Embryonic facial prominence (tissue), 1 donor: Measurements from ENCODE around the gene WDFY4.

ENCODE experiments used
- DNase-seq: peaks from one replicate; pipeline ENCODE4 v3.0.0-alpha.2; 2016; ENCODE audit errors: extremely low spot score

WDFY4 gene

DNA sequence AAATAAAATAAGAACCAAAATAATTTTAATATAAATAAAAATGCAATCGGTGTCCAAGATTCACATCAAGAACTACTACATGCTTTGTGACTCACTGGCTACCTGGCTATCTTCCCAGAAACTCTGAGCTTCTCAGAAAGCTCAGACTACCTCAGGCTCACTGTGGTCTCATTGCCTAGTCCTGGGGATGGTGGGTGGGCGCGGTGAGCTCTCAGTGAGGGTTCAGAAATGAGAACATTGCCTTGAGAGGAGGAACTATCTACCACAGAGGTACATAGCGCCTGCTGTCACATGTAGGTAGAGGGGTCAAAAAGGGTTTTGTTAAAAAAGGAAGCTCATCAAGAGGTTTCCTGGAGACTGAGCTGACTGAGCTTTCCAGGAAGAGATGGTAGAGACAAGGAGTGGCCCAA lies 108.0 kb downstream of the WDFY4 start:
- DNase-seq: no peak

DNA sequence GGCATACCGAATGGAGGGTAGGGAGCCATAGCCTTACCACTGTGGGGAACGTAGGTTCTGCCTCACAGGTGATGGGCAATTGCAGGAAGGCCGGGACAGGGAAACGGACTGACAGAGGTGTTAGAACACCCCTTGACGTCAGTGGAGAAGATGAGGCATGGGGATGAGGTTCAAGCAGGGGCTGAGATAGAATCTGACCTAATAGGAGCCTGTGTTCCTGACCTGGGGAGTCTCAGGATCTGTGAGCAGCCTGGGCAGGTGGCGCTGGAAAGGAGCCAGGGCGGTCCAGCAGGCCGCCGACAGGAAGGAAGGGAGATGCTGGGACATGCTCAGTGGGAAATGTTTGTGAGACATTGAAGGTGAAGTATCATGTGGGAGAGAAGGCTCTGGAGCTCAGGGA lies 109.4 kb downstream of the WDFY4 start:
- no peak for DNase-seq

GRCh38 chr10:48796713-48797245 lies 112.1 kb downstream of the WDFY4 start:
- no peak for DNase-seq

GRCh38 chr10:48797830-48798229 lies 113.2 kb downstream of the WDFY4 start:
- no peak for DNase-seq

DNA sequence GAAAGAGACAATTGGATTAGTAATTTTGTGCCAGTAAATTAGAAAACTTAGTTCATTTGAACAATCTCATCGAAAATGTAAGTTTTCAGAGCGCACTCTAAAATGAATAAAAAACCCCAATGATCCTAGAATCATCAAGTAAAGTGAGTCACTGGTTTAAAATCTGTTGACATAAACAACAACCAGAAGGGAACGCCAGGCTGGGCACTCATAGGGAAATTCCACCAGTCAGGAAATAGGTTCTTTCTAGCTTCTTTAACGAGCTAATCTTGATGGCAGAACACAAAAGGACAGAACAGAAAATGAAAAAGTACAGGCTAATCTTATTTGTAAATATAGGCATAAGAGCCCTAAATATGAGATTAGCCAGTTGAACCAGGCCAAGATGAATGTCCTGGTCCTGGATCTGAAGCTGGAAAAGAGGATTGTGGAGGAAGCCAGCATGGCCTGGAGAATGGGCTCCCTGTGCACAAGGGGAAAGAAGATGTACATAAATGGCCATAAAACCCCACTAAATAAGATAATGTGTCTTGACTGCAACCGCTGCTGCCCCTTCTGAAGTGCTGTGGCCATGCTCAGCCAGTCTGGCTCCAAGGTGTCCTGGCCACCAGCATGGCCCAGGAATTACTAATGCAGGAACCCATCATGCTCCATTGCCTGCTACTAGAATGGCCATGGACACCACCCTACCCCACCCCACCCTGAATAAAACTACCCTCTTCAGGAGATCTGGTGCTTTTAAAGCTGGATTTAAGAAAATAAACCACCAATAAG lies 114.0 kb downstream of the WDFY4 start:
- no peak for DNase-seq

- DNase-seq: no peak
Observed at GRCh38 chr10:48799341-48800006, 114.8 kb downstream of the WDFY4 start.

DNA sequence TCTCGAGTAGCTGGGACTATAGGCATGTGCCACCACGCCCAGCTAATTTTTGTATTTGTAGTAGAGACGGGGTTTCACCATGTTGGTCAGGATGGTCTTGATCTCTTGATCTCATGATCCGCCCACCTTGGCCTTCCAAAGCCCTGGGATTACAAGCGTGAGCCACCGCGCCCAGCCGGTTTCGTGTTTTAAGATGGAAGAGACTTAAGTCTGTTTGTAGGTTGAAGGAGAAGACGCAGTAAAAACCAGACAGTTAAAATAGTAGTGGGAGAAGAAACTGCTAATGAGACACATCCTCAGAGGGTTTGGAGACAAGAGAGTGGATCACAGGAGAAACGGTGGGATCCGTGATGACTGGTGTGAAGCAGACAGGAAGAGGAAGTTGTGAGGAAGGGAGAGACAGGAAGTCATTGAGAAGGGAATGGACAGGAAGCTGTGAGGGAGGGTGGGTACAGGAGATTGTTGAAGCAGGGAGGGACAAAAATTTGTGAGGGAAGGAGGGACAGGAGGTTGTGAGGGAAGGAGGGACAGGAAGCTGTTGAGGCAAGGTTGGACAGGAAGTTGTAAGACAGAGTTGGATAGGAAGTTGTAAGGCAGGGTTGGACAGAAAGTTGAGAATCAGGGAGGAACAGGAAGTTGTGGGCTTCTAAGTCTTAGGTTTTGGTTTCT lies 115.5 kb downstream of the WDFY4 start:
- DNase-seq: no peak

DNA sequence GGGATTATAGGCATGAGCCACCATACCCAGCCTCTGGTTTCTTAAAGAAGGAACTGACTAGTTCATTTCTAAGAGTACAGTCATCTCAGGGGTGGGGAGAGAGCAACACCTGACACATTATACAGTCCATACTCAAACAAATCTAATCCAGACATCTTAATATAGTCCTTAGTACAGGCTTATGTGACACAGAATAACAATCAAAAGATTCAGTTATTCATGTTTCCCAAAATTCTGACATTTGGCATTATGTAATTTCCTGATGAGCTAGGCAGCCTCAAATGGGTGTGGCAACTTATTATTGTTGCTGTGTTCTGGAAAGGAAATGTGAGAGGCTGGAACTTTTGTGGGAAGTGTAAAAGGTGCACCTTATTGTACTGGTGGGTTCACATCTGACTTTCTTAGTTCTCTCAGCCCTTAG lies 116.3 kb downstream of the WDFY4 start:
- DNase-seq: no peak

GRCh38 chr10:48802611-48803071 lies 118.0 kb downstream of the WDFY4 start:
- no peak for DNase-seq

DNA sequence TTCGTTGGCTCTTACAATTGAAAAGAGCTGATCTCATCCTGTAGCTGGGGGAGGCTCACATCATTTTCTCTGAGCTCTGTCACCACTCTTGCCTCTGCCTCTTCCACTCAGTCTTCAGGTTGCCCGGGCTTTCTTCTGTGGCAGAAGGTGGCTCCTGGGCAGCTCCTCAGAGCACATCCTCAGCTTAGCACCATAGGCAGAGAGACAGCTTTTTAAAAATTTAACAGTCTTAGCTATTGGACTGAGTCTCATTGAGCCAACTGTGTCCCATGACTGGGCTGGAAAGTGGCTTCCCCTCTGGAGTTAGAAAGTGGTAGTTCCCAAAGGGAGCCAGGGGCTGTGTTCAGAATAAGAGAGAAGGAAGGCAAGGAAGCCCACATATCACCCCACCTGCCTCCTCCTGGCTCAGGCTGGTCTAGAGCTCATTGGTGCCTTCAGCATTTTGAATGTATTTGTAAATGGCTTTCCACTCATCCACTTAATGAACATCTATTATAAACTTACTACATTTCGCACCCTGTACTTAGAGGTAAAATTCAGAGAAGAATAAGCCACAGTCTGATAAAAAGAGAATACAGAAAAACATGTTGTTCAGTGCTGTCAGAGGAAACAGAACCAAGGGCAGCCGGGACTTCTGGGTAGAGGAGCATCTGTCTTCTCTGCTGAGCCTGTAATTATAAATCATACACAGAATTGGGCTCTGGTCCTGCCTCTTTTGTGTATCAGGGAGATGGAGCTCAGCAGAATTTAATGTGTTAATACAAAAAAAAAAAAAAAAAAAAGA lies 119.3 kb downstream of the WDFY4 start:
- no peak for DNase-seq

- no peak for DNase-seq
Observed at GRCh38 chr10:48804740-48805182, 120.1 kb downstream of the WDFY4 start.

- DNase-seq: no peak
Observed at GRCh38 chr10:48805411-48805810, 120.7 kb downstream of the WDFY4 start.

- no peak for DNase-seq
Observed at GRCh38 chr10:48805848-48806247, 121.2 kb downstream of the WDFY4 start.

DNA sequence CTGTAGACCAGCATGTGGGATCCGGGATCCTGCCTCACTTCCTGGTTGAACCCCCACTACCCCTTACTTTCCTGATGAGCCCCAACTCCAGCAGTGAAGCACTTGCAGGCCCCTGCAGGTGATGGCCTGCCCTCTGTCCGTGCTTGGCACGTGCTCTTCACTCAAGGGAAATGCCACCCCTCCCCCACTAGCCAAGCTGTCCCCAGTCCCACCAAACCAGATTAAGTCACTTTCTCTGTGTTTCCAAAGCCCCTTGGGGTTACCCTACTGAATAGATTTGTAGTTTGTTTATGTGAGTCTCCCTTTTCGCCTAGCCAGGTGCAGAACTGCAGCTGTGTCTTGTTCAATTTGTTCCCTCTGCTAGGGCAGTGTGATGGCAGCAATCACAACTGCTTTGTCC lies 121.7 kb downstream of the WDFY4 start:
- no peak for DNase-seq

GRCh38 chr10:48807791-48808470 lies 123.3 kb downstream of the WDFY4 start:
- no peak for DNase-seq

- DNase-seq: no peak
Observed at GRCh38 chr10:48809261-48809660, 124.6 kb downstream of the WDFY4 start.

GRCh38 chr10:48811461-48811860 lies 126.8 kb downstream of the WDFY4 start:
- no peak for DNase-seq

GRCh38 chr10:48811917-48812316 lies 127.2 kb downstream of the WDFY4 start:
- no peak for DNase-seq

DNA sequence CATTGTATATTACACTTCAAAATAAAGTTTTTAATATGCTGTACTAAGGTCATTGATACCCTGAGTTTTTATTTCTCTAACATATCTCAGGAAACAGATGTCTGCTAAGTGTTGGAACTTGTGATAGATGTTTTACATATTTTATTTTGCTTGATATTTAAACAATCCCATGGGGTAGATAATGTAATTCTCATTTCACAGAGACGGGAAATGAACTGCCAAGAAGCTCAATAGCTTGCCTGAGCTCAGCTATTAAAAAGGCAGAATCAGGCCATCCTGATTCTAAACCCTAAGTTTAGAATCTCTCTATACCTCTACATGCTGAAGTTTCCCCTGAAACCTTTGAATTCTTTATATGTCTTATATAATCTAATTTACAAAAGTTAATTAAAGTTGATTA lies 128.6 kb downstream of the WDFY4 start:
- DNase-seq: no peak

- no peak for DNase-seq
Observed at GRCh38 chr10:48813825-48814224, 129.2 kb downstream of the WDFY4 start.

GRCh38 chr10:48814933-48815332 lies 130.3 kb downstream of the WDFY4 start:
- no peak for DNase-seq
